H1 (cell line): ENCODE measurements around the gene SCGN. TPM values are rescaled to one million over a fixed set of nuclear protein-coding genes. Genes with fewer than 3 reads are reported as not detected.

ENCODE experiments used
- CHD7 ChIP-seq: fragments of 300-600 bp; sonication (generic); IDR thresholded peaks from 2 replicates; pipeline ENCODE4 v1.7.1; 2012; ENCODE audit warnings: low read length, moderate library complexity, mild to moderate bottlenecking, inconsistent platforms; ENCODE audit not compliant: insufficient replicate concordance
- SUZ12 ChIP-seq: fragments of 200-600 bp; sonication (generic); IDR thresholded peaks from 2 replicates; pipeline ENCODE4 v1.6.1; 2012; ENCODE audit warnings: mild to moderate bottlenecking, inconsistent platforms, low read length, moderate library complexity, mixed read lengths
- polyA plus RNA-seq, 7 experiments: library from polyadenylated mRNA; depleted of rRNA in 3 of 7; stranded (reverse) in 5 of 7; unstranded in 2 of 7; fragments of >200 nt in 5 of 7; fragments of 200-250 nt in 2 of 7; gene quantifications; 1 replicate in 5 of 7; 2 replicates in 1 of 7; 4 replicates in 1 of 7; pipeline versions ENCODE4 v1.2.1 to v1.2.3, GENCODE V29; 2011 to 2013; ENCODE audit warnings: missing spikeins in 2 of 7, mixed read lengths in 2 of 7
- total RNA-seq: library from RNA; stranded (reverse); fragmentation: NEBNext Ultra II Directional; extraction: Animal tissue kit (Norgen Biotek cat#: 25700); gene quantifications from 2 replicates; pipeline ENCODE4 v1.2.1, GENCODE V29; 2021

The SCGN gene
- total and polyA plus RNA-seq, 2 of the 8 experiments (the other 6 are each of a cell fraction or from before 2014, with no cell fraction given), result not detected

DNA sequence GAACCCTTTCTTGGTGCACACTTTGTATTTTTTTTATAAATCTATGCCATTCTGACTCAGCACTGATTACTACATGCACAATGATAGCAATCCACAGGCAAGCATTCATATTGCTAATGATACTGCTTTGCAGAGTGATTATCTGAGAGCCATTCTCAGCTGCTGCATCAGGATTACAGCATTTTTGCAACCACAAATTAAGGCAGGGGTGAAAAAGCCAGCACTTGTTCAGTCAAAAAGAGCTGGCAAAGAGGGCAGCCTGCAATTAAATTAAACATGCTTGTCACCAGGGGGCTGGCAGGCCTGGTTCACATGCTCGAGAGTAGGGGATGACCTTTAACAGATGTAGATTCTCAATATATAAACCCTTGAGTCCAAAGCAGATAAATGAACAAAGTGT lies 61.8 kb downstream of the SCGN start (continued):
- TF ChIP-seq CHD7 (no peak), SUZ12 (no peak)
